CD4-positive, alpha-beta T cell treated with Interferon gamma for 1 hour (primary cell): ENCODE data around the gene CHCT1.
"Not testable (repeated sequence)": the region's sequence is repeated elsewhere in the genome, so short reads cannot be mapped to it uniquely, and the experiment has no call there.

Experiments used
- DNase-seq: peaks from one replicate; pipeline ENCODE4 v3.0.0-alpha.2; 2020

The CHCT1 gene

DNA sequence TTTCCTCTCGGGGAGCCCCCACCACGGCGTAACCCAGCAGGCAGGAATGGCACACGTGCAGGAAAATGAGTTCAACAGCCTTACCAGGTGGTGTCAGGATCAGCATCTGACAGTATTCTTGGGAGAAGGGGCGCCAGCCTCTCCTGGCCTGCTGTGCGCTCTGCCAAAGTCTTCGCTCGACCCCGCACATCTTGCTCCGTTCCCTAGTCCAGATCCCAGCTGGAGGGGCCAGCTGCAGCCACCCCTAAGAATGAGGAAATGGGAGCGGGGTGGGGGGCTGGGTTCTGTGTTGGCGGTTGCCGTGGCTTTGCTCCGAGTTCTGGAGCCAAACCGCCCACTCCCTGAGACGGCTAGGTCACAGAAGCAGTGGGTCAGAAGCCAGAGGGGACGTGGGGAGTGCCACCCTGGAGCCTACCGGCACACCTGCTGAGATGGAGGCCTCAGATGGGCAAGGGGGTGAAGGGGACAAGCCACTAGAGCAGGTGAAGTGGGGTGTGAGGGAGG is at the start of gene CHCT1:
TSS of gene CHCT1 (plus strand) at position 328 of the 504 bp plus-strand sequence. CDS start at position 432, 104 bp downstream.
- DNase-seq: no peak

DNA sequence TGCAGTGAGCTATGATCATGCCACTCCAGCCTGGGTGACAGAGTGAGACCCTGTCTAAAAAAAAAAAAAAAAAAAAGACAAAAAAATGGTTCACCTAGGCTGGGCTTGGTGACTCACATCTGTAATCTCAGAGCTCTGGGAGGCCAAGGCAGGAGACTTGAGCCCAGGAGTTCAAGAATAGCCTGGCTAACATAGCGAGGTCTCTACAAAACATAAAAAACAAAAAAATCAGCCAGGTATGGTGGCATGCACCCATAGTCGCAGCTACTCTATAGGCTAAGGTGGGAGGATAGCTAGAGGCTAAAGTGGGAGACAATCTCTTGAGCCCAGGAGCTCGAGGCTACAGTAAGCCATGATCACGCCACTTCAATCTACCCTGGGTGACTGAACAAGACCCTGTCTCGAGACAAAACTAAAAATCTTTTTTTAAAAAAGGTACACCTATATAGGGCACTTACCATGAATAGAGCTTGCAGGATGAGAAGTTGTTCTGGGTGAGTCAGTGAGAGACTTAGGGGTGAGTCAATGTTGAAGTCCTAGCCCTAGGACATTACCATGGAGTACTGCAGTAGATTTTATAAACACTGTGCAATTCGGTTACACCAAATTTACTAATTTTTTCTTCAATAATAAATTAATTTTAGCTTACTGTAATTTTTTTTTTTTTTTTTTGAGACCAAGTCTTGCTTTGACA is 49.4 kb upstream of the CHCT1 start:
- no peak for DNase-seq

DNA sequence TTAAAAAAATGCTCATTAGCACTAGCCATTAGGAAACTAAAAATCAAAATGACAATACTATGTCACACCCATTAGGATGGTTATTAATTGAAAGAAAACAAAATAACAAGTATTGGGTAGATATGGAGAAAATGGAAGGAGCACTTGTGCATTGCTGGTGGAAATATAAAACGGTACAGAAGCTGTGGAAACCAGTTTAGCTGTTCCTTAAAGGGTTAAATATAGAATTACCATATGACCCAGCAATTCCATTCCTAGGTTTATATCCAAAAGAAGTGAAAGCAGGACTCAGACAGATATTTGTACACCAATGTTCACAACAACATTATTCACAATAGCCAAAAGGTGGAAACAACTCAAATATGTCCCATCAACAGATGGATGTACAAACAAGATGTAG is 44.1 kb upstream of the CHCT1 start:
- not testable (repeated sequence) for DNase-seq

DNA sequence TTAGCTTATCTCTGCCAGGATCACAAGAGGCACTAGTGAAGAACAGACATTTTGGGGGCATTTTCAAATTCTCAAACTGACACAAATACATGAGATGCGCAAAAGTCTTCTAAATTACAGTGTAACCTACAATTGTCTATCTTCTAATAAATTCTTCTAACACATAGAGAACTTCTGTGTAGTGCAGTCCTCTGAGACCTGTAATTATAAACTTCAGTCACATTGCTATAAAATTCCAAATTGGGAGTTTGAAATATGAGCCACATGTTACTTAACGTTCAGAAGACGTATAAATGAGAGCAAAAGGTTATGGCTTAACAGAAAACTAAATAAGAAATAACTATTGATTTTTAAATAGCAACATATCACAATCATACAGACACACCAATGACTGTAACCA is 42.8 kb upstream of the CHCT1 start:
- DNase-seq: not testable (repeated sequence)

DNA sequence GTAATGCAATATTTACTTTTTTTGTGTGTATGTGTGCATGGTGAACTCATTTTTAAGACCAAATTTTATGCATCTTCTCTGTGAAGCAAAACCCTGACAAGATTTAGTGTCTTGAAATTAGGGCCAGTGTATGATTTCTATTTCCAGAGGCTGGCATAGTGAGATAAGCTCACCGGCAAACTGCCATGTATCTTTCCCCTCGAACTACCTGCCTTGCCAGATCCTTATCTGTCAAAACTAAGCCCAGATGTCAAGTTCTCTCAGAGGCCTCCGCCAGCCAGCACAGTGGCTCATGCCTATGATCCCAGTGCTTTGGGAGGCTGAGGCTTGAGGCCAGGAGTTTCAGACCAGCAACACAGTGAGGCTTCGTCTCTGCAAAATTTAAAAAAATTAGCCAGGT is 40.3 kb upstream of the CHCT1 start:
- DNase-seq: no peak

DNA sequence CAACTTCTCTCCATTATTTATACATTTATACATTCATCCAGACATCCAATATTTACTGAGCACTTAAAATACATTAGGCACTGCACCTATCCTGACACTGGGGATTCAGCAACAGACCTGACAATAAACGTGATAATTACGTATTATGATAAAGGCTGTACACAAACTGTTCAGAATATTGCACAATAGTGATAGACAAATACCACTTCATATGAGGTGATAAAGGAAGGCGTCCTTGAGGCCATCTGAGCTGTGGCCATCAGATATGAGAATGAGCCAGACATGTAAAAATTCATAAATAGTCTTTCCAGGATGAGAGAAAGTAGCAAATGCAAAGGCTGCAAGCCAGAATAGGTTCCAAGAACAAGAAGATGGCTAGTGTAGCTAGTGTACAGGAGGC is 38.9 kb upstream of the CHCT1 start:
- no peak for DNase-seq

DNA sequence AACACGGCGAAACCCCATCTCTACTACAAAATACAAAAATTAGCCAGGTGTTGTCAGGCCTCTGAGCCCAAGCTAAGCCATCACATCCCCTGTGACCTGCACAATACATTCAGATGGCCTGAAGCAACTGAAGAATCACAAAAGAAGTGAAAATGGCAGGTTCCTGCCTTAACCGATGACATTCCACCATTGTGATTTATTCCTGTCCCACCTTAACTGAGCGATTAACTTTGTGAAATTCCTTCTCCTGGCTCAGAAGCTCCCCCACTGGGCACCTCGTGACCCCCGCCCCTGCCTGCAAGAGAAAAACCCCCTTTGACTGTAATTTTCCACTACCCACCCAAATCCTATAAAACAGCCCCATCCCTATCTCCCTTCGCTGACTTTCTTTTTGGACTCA is 37.4 kb upstream of the CHCT1 start:
- not testable (repeated sequence) for DNase-seq

DNA sequence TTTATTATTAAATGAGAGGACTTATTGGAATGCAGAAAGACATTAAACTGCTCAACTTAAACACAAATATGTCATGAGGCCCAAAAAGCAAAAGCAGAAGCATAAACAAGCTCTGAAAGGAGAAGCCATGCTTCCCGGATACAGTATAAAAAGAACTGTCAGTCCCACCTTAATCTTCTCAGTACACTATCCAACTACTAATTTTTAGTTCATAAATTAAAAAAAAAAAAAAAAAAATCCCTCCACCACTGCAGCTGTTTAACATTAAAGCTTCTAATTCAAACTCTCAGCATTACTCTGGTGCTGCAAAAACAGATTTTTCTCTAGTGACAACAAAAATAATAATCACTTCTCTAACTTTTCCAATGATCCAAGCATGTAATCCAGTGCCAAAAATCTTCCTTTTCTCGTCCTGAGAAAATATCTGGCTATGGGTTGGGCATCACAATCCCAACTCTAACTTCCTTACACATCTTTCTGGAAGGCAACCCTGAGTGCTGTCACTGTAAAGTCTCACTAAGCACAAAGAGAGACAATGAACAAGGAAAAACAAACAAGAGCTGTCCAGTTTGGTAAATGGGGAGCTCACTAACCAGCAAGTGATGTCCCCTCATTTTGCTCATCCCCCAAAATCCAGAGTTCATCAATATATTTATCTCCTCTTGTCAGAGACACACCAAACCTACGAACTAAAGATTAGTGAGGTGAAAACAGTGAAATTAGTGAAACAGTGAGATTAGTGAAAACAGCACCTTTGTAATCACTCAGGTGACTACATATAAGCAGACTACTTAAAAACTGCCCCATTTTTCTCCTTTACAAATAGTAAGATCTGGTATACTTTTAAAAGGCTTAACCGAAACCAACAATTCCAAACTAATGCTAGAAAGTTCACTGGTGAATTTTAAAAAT is 35.9 kb upstream of the CHCT1 start:
- DNase-seq: no peak

DNA sequence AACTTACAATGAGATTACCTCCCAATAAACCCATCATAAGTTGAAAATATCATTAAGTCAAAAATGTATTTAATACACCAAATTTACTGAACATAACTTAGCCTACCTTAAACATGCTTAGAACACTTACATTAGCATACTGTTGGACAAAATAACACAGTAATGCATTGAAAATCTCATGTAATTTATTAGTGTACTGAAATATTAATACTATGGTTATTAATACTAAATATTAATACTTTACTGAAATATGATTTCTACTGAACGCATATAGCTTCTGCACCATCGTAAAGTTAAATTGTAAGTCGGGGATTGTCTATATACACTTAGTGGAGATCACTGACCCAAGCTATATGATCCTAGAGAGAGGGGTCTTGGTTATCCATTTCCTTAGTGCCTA is 34.6 kb upstream of the CHCT1 start:
- DNase-seq: no peak

DNA sequence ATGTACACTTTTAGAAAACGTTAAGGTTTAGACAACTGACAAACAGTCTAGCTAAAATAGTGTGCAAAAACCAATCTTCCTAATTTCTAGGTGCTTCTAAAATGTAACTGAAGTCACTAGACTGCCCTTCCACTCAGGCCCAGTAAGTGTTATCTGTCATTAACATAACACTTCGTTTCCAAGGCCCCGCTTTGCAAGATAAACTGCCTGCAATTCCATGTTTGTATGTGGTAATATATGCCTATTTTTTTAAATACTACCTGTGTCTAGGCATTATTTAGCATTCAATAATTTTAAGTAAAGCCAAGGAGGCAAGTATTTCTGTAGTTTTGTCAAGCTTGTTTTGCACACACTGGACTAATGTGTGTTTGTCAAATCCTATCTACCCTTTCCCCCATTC is 33.5 kb upstream of the CHCT1 start:
- DNase-seq: no peak

DNA sequence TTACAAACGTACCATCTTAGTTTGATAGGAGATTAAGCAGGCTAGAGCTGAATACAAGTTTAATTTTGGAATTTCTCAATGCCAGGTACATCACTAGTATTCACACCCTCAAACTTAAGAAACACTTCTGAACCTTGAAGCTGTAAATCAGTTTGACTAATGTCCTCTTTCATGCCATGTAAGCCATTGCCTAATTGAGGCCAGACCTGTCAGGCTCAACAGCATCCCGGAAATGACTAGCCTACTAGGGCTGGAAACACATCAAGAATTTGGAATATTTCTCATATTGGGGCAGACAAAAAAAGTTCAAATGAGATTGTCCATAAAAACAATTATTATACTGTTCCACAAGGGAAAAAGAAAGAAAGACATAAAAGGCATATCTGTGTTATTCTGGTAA is 32.1 kb upstream of the CHCT1 start:
- DNase-seq: no peak

DNA sequence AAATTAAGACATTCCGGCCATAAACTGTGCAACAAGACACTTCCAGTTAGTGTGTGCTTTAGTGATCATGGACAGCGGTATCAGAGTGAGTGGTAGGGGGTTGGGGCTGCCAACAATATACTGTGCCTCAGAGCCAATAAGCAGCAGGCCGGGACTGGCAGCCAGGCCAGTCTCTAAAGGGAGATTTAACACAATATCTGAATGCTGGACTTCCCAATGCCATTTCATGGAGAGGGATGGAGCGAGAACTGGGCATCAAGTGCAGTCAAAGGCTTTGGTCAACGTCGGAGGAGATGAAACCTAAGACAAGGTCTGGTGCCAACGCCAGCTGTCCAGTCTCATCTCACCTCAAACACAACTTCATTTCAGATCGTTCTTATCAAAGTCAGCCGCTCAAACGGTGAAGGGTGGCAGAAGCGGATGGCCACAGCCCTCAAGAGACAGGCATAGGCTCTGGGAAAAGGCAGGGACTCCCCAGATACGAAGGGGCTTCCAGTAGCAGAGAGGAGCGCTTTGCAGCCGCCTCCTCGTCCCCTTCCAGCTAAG is 31.3 kb upstream of the CHCT1 start:
- DNase-seq: no peak

DNA sequence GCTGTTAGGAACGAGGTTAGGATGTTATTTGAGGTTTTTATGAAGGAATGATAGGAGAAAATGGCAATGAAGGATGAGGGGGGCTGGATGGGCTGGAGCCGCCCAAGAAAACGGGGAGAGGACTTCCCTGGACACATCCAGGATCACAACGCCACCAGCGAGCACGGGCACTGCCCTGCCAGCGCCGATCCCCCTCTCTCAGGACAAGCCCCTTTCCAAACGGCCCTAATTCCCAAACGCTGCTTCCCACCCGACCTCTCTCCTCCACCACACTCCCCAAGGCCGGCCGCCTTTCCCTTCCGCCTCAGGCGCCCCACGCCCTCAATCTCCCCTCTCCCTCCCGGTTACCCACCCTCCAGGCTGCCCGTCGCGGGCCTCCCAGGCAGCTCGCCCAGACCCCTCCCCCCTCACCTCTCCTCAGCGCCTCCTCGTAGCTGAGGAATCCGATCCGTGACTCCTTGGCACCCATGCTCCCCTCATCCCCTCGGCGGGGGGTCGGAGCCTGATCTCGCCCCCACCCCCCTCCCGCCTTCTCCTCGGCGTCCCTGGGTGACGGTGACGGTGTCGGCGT is 30.7 kb upstream of the CHCT1 start:
- no peak for DNase-seq

DNA sequence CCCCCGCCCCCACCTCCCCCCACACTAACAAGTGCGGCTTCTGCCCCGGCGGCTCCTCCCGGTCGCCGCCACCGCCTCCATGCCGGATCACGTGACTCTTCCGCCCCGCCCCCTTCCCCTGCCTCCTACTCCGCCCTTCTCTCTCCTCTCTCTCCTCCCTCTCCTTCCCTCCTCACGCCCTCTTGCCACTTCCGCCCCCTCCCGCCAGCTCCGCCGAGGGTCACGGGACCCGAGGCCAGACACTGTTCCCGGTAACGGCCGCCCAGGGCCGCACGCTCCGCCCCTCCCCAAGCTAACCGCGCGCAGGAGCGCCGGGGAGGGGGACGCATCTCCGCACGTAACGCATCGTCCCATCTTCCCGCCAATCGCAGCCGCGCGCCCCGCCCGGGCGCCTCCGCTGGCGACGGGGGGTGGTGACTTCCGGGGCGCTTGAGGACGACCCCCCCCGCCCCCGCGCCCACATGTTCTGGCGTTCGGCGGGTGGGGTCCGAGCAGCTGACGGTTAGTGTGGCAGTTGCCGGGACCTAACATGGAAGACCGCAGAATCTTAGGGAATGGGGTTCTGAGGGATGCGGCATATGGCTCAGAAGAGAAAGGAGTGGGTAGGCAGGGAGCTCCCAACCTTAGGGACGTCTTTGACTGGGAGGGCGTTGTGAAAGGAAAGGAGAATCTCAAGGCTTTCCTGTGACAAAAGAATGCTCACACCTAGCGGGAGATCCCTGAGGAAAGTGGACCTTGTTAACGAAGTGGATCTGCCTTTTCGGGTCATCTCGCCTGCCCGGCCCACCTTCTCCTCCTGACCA is 30.0 kb upstream of the CHCT1 start, which contains the start of gene USP32:
TSS of gene USP32 (minus strand) at position 92 of the 803 bp plus-strand sequence. CDS start 194 bp downstream, outside the sequence.
- DNase-seq: peak; percentile 98

DNA sequence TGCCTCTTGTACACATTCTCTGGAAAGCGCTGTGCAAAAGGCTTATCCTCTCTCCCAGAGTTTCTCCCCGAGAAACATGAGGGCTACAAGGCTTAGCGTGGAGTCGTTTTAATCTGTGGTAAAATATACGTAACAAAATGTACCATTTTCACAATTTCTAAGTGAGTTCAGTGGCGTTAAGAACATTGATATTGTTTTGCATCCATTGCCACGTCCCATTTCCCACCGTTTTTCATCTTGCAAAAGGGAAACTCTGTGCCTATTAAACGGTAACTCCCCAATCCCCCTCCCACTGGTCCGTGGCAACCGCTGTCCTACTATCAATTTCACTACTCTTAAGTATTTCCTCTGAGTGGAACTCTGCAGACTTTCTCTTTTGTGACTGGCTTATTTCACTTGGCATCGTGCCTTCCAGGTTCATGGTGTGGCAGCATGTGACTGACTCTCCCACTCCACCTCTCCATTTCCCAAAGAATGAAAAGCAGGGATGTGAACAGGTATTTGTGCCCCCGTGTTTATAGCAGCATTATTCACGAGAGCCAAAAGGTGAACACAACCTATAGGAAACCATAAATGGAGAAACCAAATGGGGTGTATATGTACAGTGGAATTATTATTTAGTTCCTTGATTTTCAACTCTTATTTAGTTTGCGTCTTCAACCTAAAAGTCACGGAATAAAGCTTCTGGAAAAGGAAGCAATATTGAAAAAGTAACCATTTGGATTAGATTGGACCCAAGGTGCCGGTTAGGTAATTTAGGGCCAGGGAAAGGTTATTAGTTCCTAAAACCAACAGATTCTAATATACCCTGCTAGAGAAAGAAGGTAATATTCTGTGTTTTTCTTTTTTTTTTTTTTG is 29.2 kb upstream of the CHCT1 start:
- DNase-seq: no peak

DNA sequence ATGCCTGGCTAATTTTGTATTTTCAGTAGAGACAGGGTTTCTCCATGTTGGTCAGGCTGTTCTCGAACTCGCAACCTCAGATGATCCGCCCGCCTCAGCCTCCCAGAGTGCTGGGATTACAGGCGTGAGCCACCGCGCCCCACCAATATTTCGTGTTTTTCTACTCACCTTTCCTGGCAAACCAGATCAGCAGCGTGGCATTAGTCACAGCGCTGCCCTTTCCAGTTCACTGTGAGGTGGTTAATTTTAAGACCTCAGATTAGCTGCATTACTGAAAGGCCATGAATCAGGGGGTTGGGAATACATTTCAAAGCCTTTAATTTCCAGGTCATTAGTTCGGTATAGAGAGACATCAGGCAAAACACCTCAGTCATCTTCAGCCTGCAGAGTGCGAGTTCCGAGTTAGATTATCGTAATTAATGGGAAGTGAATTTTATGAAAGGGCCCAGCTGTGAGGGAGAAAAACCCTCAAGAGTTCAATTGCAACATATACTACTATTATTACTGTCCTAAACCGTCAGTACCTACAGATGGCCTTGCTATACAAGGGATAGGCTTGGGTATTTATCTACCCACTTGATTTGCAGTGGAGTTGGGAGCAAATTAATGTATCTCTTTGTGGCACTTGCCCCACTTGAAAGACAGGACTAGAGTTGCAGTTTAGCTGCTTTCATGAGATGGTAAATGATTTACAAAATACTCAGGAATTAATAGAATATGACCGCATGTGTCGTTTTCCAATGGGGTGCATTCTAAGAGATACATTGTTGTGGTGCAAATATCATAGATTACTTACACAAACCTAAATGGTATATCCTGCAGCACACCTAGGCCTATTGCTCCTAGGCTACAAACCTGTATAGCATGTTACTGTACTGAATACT is 28.2 kb upstream of the CHCT1 start:
- DNase-seq: no peak

DNA sequence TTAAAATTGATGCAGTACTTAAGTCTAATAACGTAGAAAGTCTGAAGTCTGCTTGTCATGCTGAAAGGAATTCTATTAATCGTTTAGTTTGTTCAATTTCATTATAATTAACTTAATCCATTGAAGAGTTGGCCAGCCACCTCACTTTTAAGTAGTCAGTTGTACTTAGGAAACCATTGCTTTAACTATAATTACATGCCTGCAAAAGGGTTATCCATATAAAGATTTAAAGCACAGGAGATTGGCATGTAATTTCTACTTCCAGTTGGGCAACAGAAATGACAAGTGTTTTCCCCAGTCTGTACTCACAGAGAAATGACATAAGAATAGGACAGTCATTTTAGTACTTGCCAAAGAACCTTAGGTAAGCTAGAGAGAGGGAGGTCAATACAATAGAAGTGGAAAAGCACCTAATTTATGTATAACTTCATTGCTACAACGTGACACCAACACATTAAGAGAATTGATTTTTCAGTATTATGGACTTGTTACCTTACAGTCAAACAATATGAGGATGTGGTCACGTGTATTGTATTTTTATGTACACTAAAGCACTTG is 26.7 kb upstream of the CHCT1 start:
- no peak for DNase-seq

DNA sequence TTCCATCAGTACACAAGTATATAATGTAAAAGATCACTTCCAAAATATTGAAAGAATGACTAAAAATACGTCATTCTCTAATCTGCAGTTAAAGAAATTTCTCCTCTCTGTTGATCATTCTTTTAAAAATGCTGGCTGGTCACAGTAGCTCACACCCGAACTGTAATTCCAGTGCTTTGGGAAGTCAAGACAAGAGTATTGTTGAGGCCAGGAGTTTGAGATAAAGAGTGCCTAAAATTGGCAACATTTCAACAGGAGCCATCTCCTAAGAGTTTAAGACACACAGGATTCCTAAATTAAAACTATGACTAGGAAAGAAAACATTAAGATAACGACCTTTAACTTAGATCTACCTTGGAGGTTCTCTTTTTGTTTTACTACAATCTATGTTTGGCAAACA is 25.9 kb upstream of the CHCT1 start:
- DNase-seq: no peak

DNA sequence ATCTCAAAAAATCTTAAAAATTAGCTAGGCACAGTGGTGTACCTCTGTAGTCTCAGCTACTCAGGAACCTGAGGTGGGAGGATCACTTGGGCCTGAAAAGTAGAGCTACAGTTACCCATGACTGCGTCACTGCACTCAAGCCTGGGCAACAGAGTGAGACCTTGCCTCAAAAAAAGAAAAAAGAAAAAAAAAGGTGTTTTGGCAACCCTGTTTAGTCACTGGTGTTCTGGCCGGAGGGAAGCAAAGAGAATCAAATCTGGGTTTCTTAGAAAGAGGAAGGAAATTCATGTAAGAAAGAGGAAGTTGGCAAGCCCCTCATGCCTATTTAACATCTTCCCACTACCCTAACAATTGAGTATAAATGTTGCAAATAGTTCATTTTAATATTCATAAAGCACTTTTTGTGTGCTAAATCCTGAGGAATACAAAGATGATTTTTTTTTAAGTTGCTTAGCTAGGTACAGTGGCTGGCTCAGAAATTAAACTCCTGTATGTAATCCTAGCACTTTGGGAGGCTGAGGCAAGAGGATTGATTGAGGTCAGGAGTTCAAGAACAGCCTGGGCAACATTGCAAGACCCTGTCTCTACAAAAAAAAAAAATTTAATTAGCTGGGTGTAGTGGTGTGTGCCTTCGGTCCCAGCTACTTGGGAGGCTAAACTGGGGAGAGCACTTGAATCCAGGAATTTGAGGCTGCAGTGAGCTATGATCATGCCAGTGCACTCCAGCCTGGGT is 23.9 kb upstream of the CHCT1 start:
- DNase-seq: peak; percentile 78
